Activated T-cell treated with anti-CD3 and anti-CD28 coated beads, Interleukin-2, amount 50 U/mL, for 4 hours (primary cell): ENCODE measurements around the gene ADAMTS17. TPM values are rescaled to one million over a fixed set of nuclear protein-coding genes. Genes with fewer than 3 reads are reported as not detected.

ENCODE experiments used
- ATAC-seq, 2 donors: fragments of 200-7000 bp; cut with Tn5 transposase; one replicate each; pipeline ENCODE4 v1.10.0; 2021
- DNase-seq: peaks from one replicate; pipeline ENCODE4 v3.0.0-alpha.2; 2020
- H3K27me3 Mint-ChIP-seq: one replicate; pipeline ENCODE4 v1.8.0; 2021; ENCODE audit warnings: low read depth, mixed read lengths
- H3K36me3 Mint-ChIP-seq: one replicate; pipeline ENCODE4 v1.8.0; 2022; ENCODE audit warnings: mixed read lengths; ENCODE audit not compliant: insufficient read depth
- H3K4me1 Mint-ChIP-seq: one replicate; pipeline ENCODE4 v1.8.0; 2021; ENCODE audit warnings: low read depth, mixed read lengths
- H3K4me3 Mint-ChIP-seq: one replicate; pipeline ENCODE4 v1.8.0; 2021; ENCODE audit warnings: mild to moderate bottlenecking, moderate library complexity, mixed read lengths
- H3K9me3 Mint-ChIP-seq: one replicate; pipeline ENCODE4 v1.8.0; 2021; ENCODE audit warnings: mixed read lengths
- total RNA-seq, 3 donors: library from RNA; stranded (reverse); gene quantifications; one replicate each; pipeline ENCODE4 v1.2.1, GENCODE V29; 2021

Gene ADAMTS17
- total RNA-seq, 3 donors from 2014 or later: 2.6 to 3.9 (median 3.2) TPM

- H3K36me3 Mint-ChIP-seq: peaks cover 11% of the 10 kb centered on the region
These were observed 57.6 kb downstream of the ADAMTS17 start for GRCh38 chr15:100284191-100284590.

DNA sequence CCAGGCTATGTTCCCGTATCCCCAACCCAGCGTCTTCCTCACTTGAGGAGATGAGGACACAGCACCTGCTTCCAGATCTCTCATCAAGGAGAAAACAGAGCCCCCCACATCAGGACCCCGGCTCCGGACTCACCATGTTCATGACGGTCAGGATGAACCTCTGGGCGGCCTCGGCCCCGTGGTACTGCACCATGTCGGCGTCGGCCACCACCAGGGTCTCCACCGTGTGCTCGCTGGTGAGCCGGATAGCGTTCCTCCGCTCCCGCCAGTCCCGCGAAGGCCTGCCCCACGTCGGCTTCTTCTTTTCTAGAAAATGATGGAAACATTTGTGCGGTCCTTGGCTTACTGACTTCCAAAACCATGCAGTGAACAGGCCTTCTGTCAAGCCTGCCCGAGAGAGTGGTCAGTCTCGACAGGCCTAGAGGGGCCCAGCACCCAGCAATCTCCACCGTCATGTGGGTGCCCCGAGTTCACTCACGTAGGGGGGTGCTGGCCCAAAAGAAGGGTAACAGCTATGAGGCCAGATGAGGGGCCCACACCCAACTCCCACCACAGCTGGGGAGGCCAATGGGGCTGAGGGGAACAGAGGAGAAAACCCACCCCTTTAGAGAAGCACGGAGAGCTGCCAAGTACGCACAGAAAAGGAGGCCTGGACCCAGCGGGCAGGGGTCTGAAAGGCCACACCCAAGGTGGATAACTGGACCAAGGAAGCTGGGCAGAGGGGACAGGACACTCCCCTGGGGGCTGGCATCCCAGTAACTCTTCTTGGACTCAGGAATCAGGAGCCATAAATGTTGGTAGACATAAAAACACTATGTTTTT is 60.5 kb downstream of the ADAMTS17 start:
- H3K9me3 Mint-ChIP-seq: no peaks in the 10 kb centered on the region
- DNase-seq (no peak), ATAC-seq (no peak)
- peaks cover 6% of the 10 kb centered on the region for H3K36me3 Mint-ChIP-seq
- no peaks in the 10 kb centered on the region for H3K27me3 Mint-ChIP-seq
- no peaks in the 10 kb centered on the region for H3K4me1 Mint-ChIP-seq
- no peak overlapping the region for H3K4me3 Mint-ChIP-seq

More at GRCh38 chr15:100284191-100284590, 57.6 kb downstream of the ADAMTS17 start:
- no peaks in the 10 kb centered on the region for H3K27me3 Mint-ChIP-seq
- no peaks in the 10 kb centered on the region for H3K4me1 Mint-ChIP-seq
- H3K4me3 Mint-ChIP-seq: no peak overlapping the region
- H3K9me3 Mint-ChIP-seq: peaks cover 3% of the 10 kb centered on the region
- DNase-seq (no peak), ATAC-seq (no peak)

- Mint-ChIP-seq H3K4me3 (no peak overlapping the region), H3K4me1 (no peaks in the 10 kb centered on the region), H3K36me3 (peaks cover 5% of the 10 kb centered on the region), H3K27me3 (no peaks in the 10 kb centered on the region), H3K9me3 (no peaks in the 10 kb centered on the region)
- ATAC-seq (no peak), DNase-seq (no peak)
These were observed 61.9 kb downstream of the ADAMTS17 start for GRCh38 chr15:100279849-100280248.

DNA sequence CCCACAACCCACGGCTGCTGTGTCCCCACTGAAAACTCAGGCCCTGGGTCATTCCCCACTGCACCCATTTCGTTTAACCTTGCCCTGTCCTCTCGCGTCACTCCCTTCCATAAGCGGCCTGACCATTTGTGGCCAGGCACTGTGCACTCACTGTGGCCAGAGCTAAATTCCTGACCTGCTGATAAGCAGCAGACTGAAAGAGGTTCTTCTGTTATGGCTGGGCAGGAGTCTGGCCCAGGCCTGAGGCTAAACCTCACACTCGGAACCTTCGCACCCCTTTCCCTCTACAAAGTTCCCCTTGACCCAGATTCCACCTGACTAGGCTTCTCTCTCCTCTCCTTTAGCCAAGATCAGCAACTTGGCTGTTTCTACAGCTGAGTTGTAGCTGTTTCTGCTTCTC is 62.3 kb downstream of the ADAMTS17 start:
- no peaks in the 10 kb centered on the region for H3K4me1 Mint-ChIP-seq
- H3K4me3 Mint-ChIP-seq: no peak overlapping the region
- ATAC-seq (no peak), DNase-seq (no peak)
- H3K36me3 Mint-ChIP-seq: peaks cover 7% of the 10 kb centered on the region
- H3K27me3 Mint-ChIP-seq: no peaks in the 10 kb centered on the region
- H3K9me3 Mint-ChIP-seq: peaks cover under 1% of the 10 kb centered on the region

GRCh38 chr15:100278596-100279380 is 63.0 kb downstream of the ADAMTS17 start:
- no peak overlapping the region for H3K4me3 Mint-ChIP-seq
- H3K36me3 Mint-ChIP-seq: peaks cover 9% of the 10 kb centered on the region
- no peak for ATAC-seq
- H3K9me3 Mint-ChIP-seq: peaks cover 7% of the 10 kb centered on the region
- no peaks in the 10 kb centered on the region for H3K27me3 Mint-ChIP-seq
- no peaks in the 10 kb centered on the region for H3K4me1 Mint-ChIP-seq
- DNase-seq: no peak

- DNase-seq (no peak), ATAC-seq (no peak)
- Mint-ChIP-seq H3K9me3 (peaks cover 22% of the 10 kb centered on the region), H3K36me3 (peaks cover 23% of the 10 kb centered on the region), H3K4me3 (no peak overlapping the region), H3K27me3 (no peaks in the 10 kb centered on the region), H3K4me1 (no peaks in the 10 kb centered on the region)
These were observed 64.5 kb downstream of the ADAMTS17 start for GRCh38 chr15:100277087-100277855.

DNA sequence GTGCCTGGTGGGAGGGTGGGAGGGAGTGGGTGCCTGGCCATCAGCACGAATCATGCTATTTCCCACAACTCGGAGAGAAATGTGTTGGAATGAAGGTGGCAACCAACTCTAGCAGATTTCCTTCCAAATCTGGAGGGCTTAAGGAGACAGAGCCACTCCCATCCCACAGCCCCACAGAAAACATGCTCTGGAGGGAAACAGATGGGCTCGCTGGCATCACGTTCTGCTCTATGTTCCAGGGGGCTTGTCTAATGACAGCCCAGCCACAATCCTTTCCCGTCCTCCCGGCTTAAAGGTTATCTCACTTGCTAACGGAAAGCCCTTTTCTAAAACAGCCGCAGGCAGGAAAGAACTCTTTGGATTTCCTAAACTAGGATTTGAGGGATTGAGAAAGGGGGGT is 65.3 kb downstream of the ADAMTS17 start:
- H3K4me3 Mint-ChIP-seq: no peak overlapping the region
- H3K27me3 Mint-ChIP-seq: no peaks in the 10 kb centered on the region
- H3K4me1 Mint-ChIP-seq: no peaks in the 10 kb centered on the region
- peaks cover 29% of the 10 kb centered on the region for H3K9me3 Mint-ChIP-seq
- ATAC-seq (no peak), DNase-seq (no peak)
- H3K36me3 Mint-ChIP-seq: peaks cover 27% of the 10 kb centered on the region

- ATAC-seq (no peak), DNase-seq (no peak)
- Mint-ChIP-seq H3K36me3 (peaks cover 31% of the 10 kb centered on the region), H3K27me3 (no peaks in the 10 kb centered on the region), H3K4me1 (no peaks in the 10 kb centered on the region), H3K9me3 (peaks cover 33% of the 10 kb centered on the region), H3K4me3 (no peak overlapping the region)
These were observed 66.1 kb downstream of the ADAMTS17 start for GRCh38 chr15:100275641-100276040.

- no peak for DNase-seq
- peaks cover 26% of the 10 kb centered on the region for H3K36me3 Mint-ChIP-seq
- peaks cover 2% of the 10 kb centered on the region for H3K4me1 Mint-ChIP-seq
- H3K27me3 Mint-ChIP-seq: no peaks in the 10 kb centered on the region
- H3K9me3 Mint-ChIP-seq: peaks cover 33% of the 10 kb centered on the region
- no peak for ATAC-seq
- no peak overlapping the region for H3K4me3 Mint-ChIP-seq
These were observed 71.9 kb downstream of the ADAMTS17 start for GRCh38 chr15:100269831-100270230.

- no peak for DNase-seq
- ATAC-seq: no peak
- Mint-ChIP-seq H3K4me1 (peaks cover 2% of the 10 kb centered on the region), H3K36me3 (peaks cover 8% of the 10 kb centered on the region), H3K9me3 (peaks cover 4% of the 10 kb centered on the region), H3K27me3 (no peaks in the 10 kb centered on the region), H3K4me3 (no peak overlapping the region)
These were observed 75.6 kb downstream of the ADAMTS17 start for GRCh38 chr15:100266166-100266565.

- no peak for ATAC-seq
- DNase-seq: no peak
- peaks cover under 1% of the 10 kb centered on the region for H3K9me3 Mint-ChIP-seq
- peaks cover 4% of the 10 kb centered on the region for H3K36me3 Mint-ChIP-seq
- H3K4me1 Mint-ChIP-seq: peaks cover 2% of the 10 kb centered on the region
- no peaks in the 10 kb centered on the region for H3K27me3 Mint-ChIP-seq
- no peak overlapping the region for H3K4me3 Mint-ChIP-seq
These were observed 76.1 kb downstream of the ADAMTS17 start for GRCh38 chr15:100265641-100266035.

GRCh38 chr15:100264994-100265640 is 76.7 kb downstream of the ADAMTS17 start:
- peaks cover 4% of the 10 kb centered on the region for H3K36me3 Mint-ChIP-seq
- H3K4me3 Mint-ChIP-seq: no peak overlapping the region
- H3K27me3 Mint-ChIP-seq: no peaks in the 10 kb centered on the region
- peaks cover 2% of the 10 kb centered on the region for H3K4me1 Mint-ChIP-seq
- ATAC-seq: no peak
- no peak for DNase-seq
- H3K9me3 Mint-ChIP-seq: no peaks in the 10 kb centered on the region

DNA sequence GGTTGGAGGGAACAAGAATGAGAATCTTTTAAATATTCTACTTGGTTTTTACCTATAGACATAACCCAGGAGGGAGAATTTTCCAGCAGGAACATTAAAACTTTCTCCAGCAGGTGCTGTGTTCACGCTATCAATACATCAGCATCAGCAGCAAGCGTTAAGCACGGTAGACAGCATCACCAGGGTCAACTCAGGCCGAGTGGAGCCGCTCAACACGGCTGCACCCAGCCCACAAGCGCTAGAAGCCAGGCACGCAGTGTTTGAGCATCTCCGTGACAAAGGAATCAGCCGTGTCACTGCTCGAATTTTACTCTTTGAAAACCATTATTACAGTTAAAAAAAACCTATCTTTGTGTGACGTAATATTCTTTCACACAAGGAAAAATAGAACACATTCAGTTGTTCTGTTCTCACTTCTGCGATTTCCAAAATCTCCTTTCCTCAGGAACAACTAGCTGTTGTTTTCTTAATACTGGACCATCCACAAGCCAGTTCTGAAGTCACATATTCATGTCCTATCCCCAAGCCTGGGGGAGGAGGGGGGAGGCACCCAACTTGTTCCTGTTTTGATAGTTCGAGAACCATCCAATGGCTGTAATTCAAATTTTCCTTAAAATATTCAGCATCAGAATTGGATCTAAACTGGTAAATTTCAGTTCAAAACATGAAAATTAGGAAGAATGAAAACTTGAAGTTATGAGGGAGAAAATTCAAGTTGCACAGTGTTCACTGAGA is 77.9 kb downstream of the ADAMTS17 start:
- Mint-ChIP-seq H3K27me3 (no peaks in the 10 kb centered on the region), H3K9me3 (no peaks in the 10 kb centered on the region), H3K4me3 (no peak overlapping the region), H3K36me3 (peaks cover 4% of the 10 kb centered on the region), H3K4me1 (peaks cover 2% of the 10 kb centered on the region)
- DNase-seq (no peak), ATAC-seq (no peak)
